ENCODE measurements around the gene MICU1. TPM values are rescaled to one million over a fixed set of nuclear protein-coding genes. Genes with fewer than 3 reads are reported as not detected.

The MICU1 gene
- total RNA-seq, 1 experiment from 2014 or later: 34.4 TPM

Small RNAs within 50 kb of the gene (small RNA-seq; reads per million reads assigned to genes)
- gene AL513185.2 (not detected), gene HMGN2P34 (not detected), gene RF00019 (not detected), gene RN7SL840P (not detected), gene RNU6-805P (not detected)

Other genes starting within 250 kb of the MICU1 start
- gene MCU, start 66.1 kb upstream of the MICU1 start, total RNA-seq (2014; rRNA removed; shearing (Covaris generic)): 23.8 and 26.7 TPM in 2 replicates

Data from HT1080 (cell line).